NCI-H748 treated with DMSO at 0.1 percent for 48 hours (cell line): Measurements from ENCODE around the gene MON1A.

Experiments
- DNase-seq: peaks from one replicate; lab custom pipeline; 2025; lab: John Stamatoyannopoulos, UW

Gene MON1A

DNA sequence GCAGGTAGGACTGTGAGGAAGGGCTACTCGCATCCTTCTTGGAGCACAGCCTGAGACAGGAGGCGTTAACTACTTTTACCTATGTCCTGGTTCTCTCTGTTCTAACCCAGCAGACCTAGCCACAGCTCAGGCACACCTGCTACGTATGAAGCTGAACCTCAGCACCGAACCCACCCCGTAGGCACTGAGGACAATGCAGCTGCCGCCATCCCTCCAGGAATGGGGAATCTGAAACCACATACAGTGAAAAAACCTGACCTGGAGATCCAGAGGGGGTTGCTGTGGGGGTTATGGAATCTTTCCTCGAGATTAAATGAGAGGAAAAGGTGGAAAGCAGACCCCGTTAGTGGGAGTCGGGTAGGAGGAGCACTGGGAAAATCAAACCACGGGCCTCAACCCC lies 40.3 kb downstream of the MON1A start:
- DNase-seq = no peak

DNA sequence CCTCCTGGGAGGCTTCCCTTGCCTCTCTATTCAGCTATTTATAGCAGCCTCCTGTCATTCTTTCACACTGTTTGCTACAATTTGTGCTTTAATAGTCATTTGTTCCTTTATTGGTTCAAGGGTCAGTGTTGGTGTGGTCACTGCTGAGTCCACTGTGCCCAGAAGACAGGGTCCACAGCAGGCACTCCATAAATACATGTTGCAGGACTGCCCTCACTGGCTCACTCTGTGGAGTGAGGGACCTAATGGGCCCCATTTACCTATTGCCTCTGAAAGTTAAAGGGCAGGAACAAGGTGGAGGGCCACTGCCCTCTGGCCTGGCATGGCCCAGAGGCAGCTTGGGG lies 42.7 kb downstream of the MON1A start:
- no peak for DNase-seq

DNA sequence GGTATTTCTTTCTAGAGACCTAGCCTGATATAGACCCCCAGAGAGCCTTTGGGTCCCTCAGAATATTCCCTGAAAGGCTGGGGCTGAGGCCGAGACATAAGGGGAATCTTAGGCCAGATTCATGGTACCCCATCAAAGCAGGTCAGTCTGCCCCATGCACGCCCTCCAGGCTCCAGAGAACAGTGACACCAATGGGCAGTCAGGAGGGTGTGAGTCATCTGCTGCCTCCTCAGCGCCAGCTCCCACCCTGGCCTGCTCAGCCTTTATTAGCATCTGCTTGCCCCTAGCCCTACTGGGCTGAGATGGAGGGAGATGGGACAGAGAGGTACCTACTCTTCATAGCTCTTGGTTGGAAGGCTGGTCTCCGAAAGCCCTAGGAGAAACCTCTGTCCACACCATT lies 45.6 kb downstream of the MON1A start:
- DNase-seq = no peak

DNA sequence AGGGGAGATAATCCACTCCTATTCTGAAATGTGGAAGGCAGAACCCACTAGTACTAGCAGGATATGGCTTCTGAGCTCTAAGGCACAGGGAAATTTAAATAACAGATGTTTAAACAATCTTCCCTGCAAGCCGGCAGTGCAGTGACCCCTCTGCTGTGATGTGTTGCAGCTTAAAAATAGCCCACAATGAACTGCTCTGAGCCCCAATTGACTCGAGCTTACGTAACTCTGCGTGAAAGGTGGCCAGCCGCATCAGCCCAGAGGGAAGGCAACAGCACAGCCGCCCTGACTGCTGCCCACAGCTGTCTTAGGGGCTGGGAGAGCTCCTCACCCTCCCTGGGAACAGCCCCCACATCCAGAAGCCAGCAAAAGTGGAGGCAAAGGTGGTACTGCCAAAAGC lies 47.4 kb downstream of the MON1A start:
- no peak for DNase-seq

GRCh38 chr3:49880581-49881315 lies 48.9 kb downstream of the MON1A start:
- DNase-seq = no peak

- DNase-seq = no peak
Observed at GRCh38 chr3:49879721-49880120, 49.9 kb downstream of the MON1A start.

GRCh38 chr3:49878686-49879085 lies 50.9 kb downstream of the MON1A start:
- DNase-seq = no peak

DNA sequence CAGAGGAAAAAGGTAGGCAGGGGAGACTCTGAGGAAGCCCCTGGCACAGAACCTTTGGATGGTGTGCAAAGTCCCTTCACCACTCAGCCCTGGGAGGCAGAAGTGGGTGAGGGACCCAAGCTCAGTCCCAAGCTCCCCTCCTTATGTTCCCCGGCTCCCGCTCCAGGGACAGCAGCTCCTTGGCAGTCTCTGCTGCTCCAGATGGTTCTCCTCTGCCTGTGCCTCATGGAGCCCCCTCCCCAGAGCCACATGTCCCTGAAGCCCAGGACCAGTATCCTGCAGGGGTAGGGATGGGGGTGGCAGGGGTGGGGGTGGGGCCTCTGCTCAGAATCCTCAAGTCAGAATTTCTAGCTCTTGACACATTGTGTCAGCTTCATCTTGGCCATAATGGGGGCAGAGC lies 51.9 kb downstream of the MON1A start:
- DNase-seq = no peak

- DNase-seq = no peak
Observed at GRCh38 chr3:49876567-49876966, 53.0 kb downstream of the MON1A start.

DNA sequence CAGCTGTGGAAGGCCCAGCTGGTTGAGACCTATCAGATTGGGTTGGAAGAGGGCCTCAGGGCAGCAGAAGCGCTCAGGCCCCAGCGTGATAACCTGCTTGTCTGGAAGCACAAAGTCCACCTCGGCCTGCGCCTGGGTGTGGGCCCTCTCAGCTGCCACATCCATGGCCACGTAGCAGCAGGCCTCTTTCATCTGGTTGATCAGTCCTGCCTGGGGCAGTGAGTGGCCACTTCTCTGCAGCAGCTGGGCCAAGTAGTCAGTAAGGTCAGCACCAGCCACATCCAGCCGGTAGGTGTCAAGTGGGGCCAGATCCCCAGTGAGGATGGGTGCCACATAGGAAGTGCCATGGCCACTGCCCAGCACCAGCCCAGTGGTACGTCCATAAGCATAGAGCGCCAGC lies 56.0 kb downstream of the MON1A start:
- DNase-seq = no peak

- no peak for DNase-seq
Observed at GRCh38 chr3:49872801-49873281, 56.8 kb downstream of the MON1A start.

DNA sequence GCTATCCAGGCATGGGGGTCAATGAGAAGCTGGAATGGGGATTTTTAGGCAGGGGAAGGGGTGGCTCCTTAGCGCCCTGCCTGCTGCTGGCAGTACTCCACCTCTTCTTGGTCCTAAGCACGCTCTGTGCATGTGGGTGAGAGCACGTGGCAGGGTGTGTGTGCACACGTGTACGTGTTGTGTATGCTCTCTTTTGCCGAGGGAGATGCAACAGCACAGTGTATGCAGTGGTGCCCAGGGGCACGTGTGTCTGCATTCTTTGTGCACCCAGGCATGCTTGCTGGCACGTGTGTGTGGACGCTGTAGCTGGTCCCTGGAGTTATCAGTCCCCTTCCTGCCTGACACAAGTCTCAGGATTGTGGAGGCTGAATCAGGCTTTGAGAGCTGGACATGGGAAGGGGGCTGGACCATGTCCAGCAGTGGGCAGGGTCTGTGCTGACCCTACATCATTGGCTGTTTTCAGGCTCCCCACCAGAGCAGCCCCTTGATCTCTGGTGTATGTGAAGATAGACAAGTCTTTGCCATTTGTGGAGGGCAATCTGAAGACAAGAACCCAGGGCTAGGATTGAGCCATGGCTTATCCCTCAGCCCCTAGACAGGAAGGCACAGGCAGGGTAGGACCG lies 58.0 kb downstream of the MON1A start:
- DNase-seq = no peak

DNA sequence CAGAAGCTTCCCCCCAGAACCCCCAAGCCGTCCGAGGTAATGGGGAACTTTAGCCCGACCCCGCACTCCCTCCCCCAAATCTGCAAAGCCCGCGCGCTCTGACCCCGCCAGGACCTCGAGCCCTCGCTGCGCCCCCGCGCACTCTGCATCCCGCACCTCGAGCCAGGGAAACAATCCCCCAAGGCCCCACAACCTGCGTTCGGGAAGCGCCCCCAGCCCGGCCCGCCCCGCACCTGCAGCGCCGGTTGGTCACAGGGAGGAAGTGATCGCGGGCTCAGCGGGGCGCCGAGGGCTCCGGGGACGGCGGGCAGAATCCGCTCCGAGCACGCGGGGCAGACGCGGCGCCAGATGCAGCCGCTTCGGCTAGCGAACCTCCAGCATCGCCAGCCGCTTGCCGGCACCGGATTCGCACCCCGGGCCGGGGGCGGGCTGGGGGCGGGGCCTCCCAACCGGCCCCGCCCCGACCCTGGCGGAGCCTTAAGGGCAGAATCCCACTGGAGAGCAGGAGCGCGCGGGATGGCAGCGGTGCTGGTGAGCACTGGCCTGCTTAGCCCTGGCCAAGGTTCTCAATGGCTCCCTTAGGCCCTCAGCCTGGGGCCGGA lies 60.0 kb downstream of the MON1A start, which contains the start of gene CAMKV:
CAMKV (minus strand) TSS at position 382 of the 602 bp plus-strand sequence. CDS start 7,518 bp downstream, outside the sequence.
- DNase-seq = peak; percentile 18

- DNase-seq = no peak
Observed at GRCh38 chr3:49868862-49869466, 60.6 kb downstream of the MON1A start.

DNA sequence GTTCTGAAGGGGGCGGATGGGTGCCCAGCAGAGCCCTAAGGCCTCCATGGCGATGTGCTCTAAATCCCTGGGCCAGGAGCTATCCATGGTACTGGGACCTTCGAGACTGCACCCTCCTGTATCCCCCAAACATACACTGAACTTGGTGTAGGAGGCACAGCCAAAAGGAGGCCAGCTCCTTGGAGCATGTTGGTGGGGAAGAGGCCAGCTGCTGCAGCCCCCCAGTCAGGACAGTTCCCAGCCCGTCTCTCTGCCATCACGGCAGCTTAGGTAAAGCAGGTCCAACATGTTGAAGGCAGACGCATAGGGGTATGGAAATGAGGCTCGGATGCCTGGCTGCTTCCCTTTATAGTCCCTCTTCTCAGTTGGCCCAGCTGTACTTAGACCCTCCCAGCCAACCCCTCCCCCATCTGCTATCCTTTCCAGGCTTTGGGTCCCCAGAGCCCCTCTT lies 61.7 kb downstream of the MON1A start:
- no peak for DNase-seq

DNA sequence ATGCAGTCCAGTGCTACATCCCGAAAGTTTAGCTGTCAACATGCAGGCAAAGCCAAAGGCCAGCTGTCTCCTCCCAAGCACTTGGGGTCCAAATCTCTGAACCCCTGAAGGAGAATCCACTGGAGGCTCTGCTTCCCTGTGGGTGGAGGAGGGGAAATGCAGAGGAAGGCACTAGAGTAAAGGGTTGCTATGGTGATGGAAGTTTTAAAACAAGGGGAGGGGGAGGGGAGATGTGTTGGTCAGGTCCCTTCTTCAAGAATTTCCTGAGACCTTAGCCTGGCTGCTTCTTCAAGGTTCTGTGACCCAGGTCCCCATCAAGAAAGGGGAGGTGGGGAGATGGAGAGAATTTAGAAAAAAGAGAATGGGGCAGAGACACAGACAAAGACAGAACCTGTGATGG lies 62.2 kb downstream of the MON1A start:
- DNase-seq = no peak

DNA sequence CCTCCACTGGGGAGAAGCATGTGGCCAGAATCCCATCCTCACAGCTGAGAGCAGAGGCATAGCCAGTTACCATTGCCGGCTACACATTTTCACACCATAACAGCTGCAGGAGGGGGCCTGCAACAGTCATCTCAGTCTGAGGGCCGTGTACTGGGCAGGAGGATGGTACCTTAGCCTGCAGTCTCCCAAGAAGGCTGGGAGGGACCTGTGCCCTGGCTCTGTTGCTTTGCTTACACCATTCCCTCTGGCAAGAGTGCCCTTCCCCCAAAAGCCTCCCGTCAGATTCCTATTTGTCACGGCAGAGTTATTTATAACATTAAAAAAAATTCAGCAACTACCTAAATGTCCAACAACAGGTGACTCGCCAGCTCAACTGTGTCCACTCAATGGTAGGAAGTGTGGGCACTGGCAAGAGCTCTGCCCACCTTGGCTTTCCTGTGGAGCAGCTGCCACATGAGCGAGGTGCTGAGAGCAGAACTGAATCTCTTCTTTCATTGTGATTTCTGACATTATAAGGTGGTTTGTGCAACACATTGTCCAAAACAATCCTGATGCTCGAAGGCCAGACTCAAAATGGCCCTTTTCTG lies 64.3 kb downstream of the MON1A start:
- no peak for DNase-seq

- DNase-seq = no peak
Observed at GRCh38 chr3:49864505-49864904, 65.1 kb downstream of the MON1A start.

- no peak for DNase-seq
Observed at GRCh38 chr3:49859576-49860305, 69.9 kb downstream of the MON1A start.
